Measurements from ENCODE around the gene STIMATE.

STIMATE gene

GRCh38 chr3:52894756-52895155 lies 2.6 kb downstream of the STIMATE start:
- no peak for DNase-seq (ENCODE audit: low read depth in 2 of 2, low spot score in 1 of 2)

GRCh38 chr3:52893723-52894122 lies 3.6 kb downstream of the STIMATE start:
- DNase-seq (ENCODE audit: low read depth in 2 of 2, low spot score in 1 of 2), result no peak

GRCh38 chr3:52892625-52893311 lies 4.6 kb downstream of the STIMATE start:
- DNase-seq (ENCODE audit: low read depth in 2 of 2, low spot score in 1 of 2), result no peak

GRCh38 chr3:52892290-52892624 lies 5.1 kb downstream of the STIMATE start:
- no peak for DNase-seq (ENCODE audit: low read depth in 2 of 2, low spot score in 1 of 2)

- DNase-seq (ENCODE audit: low read depth in 2 of 2, low spot score in 1 of 2), result no peak
These were observed 5.7 kb downstream of the STIMATE start for GRCh38 chr3:52891615-52892081.

- no peak for DNase-seq (ENCODE audit: low read depth in 2 of 2, low spot score in 1 of 2)
These were observed 6.2 kb downstream of the STIMATE start for GRCh38 chr3:52891164-52891563.

GRCh38 chr3:52890735-52891134 lies 6.6 kb downstream of the STIMATE start:
- DNase-seq (ENCODE audit: low read depth in 2 of 2, low spot score in 1 of 2), result no peak

GRCh38 chr3:52889901-52890300 lies 7.4 kb downstream of the STIMATE start:
- no peak for DNase-seq (ENCODE audit: low read depth in 2 of 2, low spot score in 1 of 2)

- DNase-seq (ENCODE audit: low read depth in 2 of 2, low spot score in 1 of 2), result no peak
These were observed 10.2 kb downstream of the STIMATE start for GRCh38 chr3:52887166-52887565.

- no peak for DNase-seq (ENCODE audit: low read depth in 2 of 2, low spot score in 1 of 2)
These were observed 11.2 kb downstream of the STIMATE start for GRCh38 chr3:52886049-52886730.

GRCh38 chr3:52882377-52882776 lies 15.0 kb downstream of the STIMATE start:
- DNase-seq (ENCODE audit: low read depth in 2 of 2, low spot score in 1 of 2), result no peak

GRCh38 chr3:52881871-52882270 lies 15.5 kb downstream of the STIMATE start:
- no peak for DNase-seq (ENCODE audit: low read depth in 2 of 2, low spot score in 1 of 2)

GRCh38 chr3:52880474-52880873 lies 16.9 kb downstream of the STIMATE start:
- no peak for DNase-seq (ENCODE audit: low read depth in 2 of 2, low spot score in 1 of 2)

- DNase-seq (ENCODE audit: low read depth in 2 of 2, low spot score in 1 of 2), result no peak
These were observed 17.3 kb downstream of the STIMATE start for GRCh38 chr3:52880047-52880446.

- no peak for DNase-seq (ENCODE audit: low read depth in 2 of 2, low spot score in 1 of 2)
These were observed 17.8 kb downstream of the STIMATE start for GRCh38 chr3:52879581-52879980.

- DNase-seq (ENCODE audit: low read depth in 2 of 2, low spot score in 1 of 2), result no peak
These were observed 18.3 kb downstream of the STIMATE start for GRCh38 chr3:52879090-52879489.

GRCh38 chr3:52877085-52877484 lies 20.3 kb downstream of the STIMATE start:
- DNase-seq (ENCODE audit: low read depth in 2 of 2, low spot score in 1 of 2), result no peak

- DNase-seq (ENCODE audit: low read depth in 2 of 2, low spot score in 1 of 2), result no peak
These were observed 22.3 kb downstream of the STIMATE start for GRCh38 chr3:52874864-52875587.

GRCh38 chr3:52874160-52874701 lies 23.1 kb downstream of the STIMATE start:
- DNase-seq (ENCODE audit: low read depth in 2 of 2, low spot score in 1 of 2), result no peak

- DNase-seq (ENCODE audit: low read depth in 2 of 2, low spot score in 1 of 2), result no peak
These were observed 23.8 kb downstream of the STIMATE start for GRCh38 chr3:52873433-52874159.

- DNase-seq (ENCODE audit: low read depth in 2 of 2, low spot score in 1 of 2), result no peak
These were observed 25.1 kb downstream of the STIMATE start for GRCh38 chr3:52872245-52872644.

Measured in stimulated activated CD8-positive, alpha-beta memory T cell treated with anti-CD3 and anti-CD28 coated beads, Interleukin-4, amount 100 ng/mL, for 4 hours (primary cell).